PC-3 (cell line): ENCODE data around the gene RIBC1. TPM values are rescaled to one million over a fixed set of nuclear protein-coding genes. Genes with fewer than 3 reads are reported as not detected.

Source experiments
- ATAC-seq: fragments of 200-7000 bp; cut with Tn5 transposase; 2 replicates; pipeline ENCODE4 v1.9.1; 2020; ENCODE audit warnings: mild to moderate bottlenecking, moderate library complexity
- Bru-seq: library from RNA; stranded (reverse); fragments of 400-500 nt; gene quantifications from one replicate; lab custom pipeline; 2021; lab: Mats Ljungman, UMichigan
- BruChase-seq, 2 experiments: library from RNA; stranded (reverse); fragments of 400-500 nt; gene quantifications; one replicate each; lab custom pipeline; 2021; lab: Mats Ljungman, UMichigan
- BruUV-seq: library from RNA; stranded (reverse); fragments of 400-500 nt; replicated peaks from 2 replicates; lab custom pipeline; 2021; lab: Mats Ljungman, UMichigan
- CTCF ChIA-PET: fragments of 300-600 bp; sonication (Branson Sonifier 250); formaldehyde crosslinking; loops from one replicate; lab custom pipeline; 2022; ENCODE audit warnings: antibody characterized with exemption; lab: Charles Lee
- POLR2A ChIA-PET: fragments of 300-600 bp; sonication (Branson Sonifier 250); formaldehyde crosslinking; loops from one replicate; lab custom pipeline; 2022; ENCODE audit warnings: antibody characterized with exemption; ENCODE audit not compliant: unreplicated experiment; lab: Charles Lee
- DNase-seq: peaks from one replicate; pipeline ENCODE4 v3.0.0-alpha.2; 2015
- H2AFZ ChIP-seq: fragments of 300-600 bp; sonication (generic); 2 replicates; pipeline ENCODE4 v1.6.0; 2016; ENCODE audit warnings: antibody characterized with exemption, low read length
- H3F3A ChIP-seq: fragments of 300-600 bp; sonication (generic); one replicate; pipeline ENCODE4 v1.6.0; 2017; ENCODE audit warnings: antibody characterized with exemption, low read length, control low read depth, mild to moderate bottlenecking; ENCODE audit not compliant: unreplicated experiment
- H3K27ac ChIP-seq: fragments of 300-600 bp; sonication (generic); 2 replicates; pipeline ENCODE4 v1.5.1; 2016; ENCODE audit warnings: mild to moderate bottlenecking, low read length
- H3K27me3 ChIP-seq: fragments of 300-600 bp; sonication (generic); 2 replicates; pipeline ENCODE4 v1.6.1; 2016; ENCODE audit warnings: low read length, mixed read lengths
- H3K36me3 ChIP-seq: fragments of 300-600 bp; sonication (generic); 2 replicates; pipeline ENCODE4 v1.6.1; 2016; ENCODE audit warnings: low read depth, mixed run types, low read length, mixed read lengths
- H3K4me1 ChIP-seq: fragments of 300-600 bp; sonication (generic); 2 replicates; pipeline ENCODE4 v1.5.1; 2016; ENCODE audit warnings: low read length; ENCODE audit not compliant: insufficient read depth
- H3K4me2 ChIP-seq: fragments of 300-600 bp; sonication (generic); 2 replicates; pipeline ENCODE4 v1.6.0; 2016; ENCODE audit warnings: low read length
- H3K4me3 ChIP-seq: fragments of 300-600 bp; sonication (generic); 2 replicates; pipeline ENCODE4 v1.5.1; 2016; ENCODE audit warnings: mild to moderate bottlenecking, low read length, mixed read lengths
- H3K79me2 ChIP-seq: fragments of 300-600 bp; sonication (generic); 2 replicates; pipeline ENCODE4 v1.6.1; 2017; ENCODE audit warnings: low read length, mixed read lengths
- H3K9ac ChIP-seq: fragments of 300-600 bp; sonication (generic); 2 replicates; pipeline ENCODE4 v1.6.0; 2016; ENCODE audit warnings: mild to moderate bottlenecking, low read length
- H3K9me2 ChIP-seq: fragments of 300-600 bp; sonication (generic); replicated peaks from 2 replicates; pipeline ENCODE4 v1.6.1; 2016; ENCODE audit warnings: mixed run types, low read length, mixed read lengths
- H3K9me3 ChIP-seq: fragments of 300-600 bp; sonication (generic); 2 replicates; pipeline ENCODE4 v1.6.1; 2016; ENCODE audit warnings: low read length, mixed read lengths
- H4K20me1 ChIP-seq: fragments of 300-600 bp; sonication (generic); 2 replicates; pipeline ENCODE4 v1.6.1; 2016; ENCODE audit warnings: low read length, mixed read lengths
- EZH2 ChIP-seq: fragments of 300-600 bp; sonication (generic); IDR thresholded peaks from one replicate; pipeline ENCODE4 v1.6.1; 2017; ENCODE audit warnings: antibody characterized with exemption, mild to moderate bottlenecking, low read length; ENCODE audit not compliant: unreplicated experiment
- EZH2phosphoT487 ChIP-seq: fragments of 300-600 bp; sonication (generic); IDR thresholded peaks from 2 replicates; pipeline ENCODE4 v1.6.1; 2018; ENCODE audit warnings: mild to moderate bottlenecking, antibody characterized with exemption, low read length, borderline replicate concordance
- intact Hi-C: fragments of 100-400 bp; cut with micrococcal nuclease; formaldehyde crosslinking; loops from 2 replicates; pipeline ENCODE4 v1.9.0; 2023
- long read RNA-seq: library from polyadenylated mRNA; unstranded; transcript quantifications from one replicate; pipeline ENCODE4 v2.0.0, GENCODE V29; 2021; ENCODE audit not compliant: unreplicated experiment
- total RNA-seq: library from RNA; depleted of rRNA; stranded (reverse); fragments of >200 nt; gene quantifications from 2 replicates; pipeline ENCODE4 v1.2.3, GENCODE V29; 2014; rRNA removed
- TF ChIP-seq, protein P1 (sequence below): fragments of 300-600 bp; sonication (generic); conservative IDR thresholded peaks from 2 replicates; pipeline ENCODE4 v1.5.1; 2017; ENCODE audit warnings: antibody characterized with exemption, low read depth, mild to moderate bottlenecking, low read length

Gene RIBC1
- 0.29 and 1.6 TPM in 2 replicates for total RNA-seq
- percentile 39 among the genes with signal in this experiment for Bru-seq, nascent RNA
- BruChase-seq, experiment 1, labeled RNA remaining after a 6-hour chase: percentile 27 among the genes with signal in this experiment
- BruChase-seq, experiment 2, labeled RNA remaining after a 2-hour chase: percentile 28 among the genes with signal in this experiment
- long read RNA-seq, partial matches to known transcripts: 1 of 4 reads
- long read RNA-seq, other reads (novel, unspliced or antisense): 3 of 4 reads

DNA sequence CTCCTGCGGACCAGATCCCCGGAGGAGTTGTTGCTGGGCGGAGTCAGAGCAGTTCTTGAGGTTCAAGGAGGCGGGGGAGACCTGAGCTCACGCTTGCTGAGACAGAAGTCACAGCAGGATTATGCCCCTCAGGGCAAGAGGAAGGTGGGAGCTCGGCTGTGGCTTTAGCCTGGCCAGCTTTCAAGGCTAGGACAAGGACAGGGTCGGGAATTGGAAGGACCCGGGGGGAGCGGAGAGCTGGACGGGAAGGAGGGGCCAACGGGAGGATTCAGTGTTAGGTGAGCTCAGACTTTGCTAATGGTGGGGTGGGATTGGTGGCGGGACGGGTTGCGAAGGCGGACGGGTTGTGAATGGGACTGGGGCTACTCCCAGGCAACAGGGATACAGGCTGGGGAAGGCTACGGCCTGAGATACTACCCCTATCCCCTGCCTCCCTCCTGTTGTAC lies at the start of gene RIBC1:
TSS of gene RIBC1 (plus strand) at position 13 of the 446 bp plus-strand sequence. CDS start 3,404 bp downstream, outside the sequence.
- TF ChIP-seq EZH2 (no peak), EZH2phosphoT487 (no peak)
- TF ChIP-seq, protein P1, sequence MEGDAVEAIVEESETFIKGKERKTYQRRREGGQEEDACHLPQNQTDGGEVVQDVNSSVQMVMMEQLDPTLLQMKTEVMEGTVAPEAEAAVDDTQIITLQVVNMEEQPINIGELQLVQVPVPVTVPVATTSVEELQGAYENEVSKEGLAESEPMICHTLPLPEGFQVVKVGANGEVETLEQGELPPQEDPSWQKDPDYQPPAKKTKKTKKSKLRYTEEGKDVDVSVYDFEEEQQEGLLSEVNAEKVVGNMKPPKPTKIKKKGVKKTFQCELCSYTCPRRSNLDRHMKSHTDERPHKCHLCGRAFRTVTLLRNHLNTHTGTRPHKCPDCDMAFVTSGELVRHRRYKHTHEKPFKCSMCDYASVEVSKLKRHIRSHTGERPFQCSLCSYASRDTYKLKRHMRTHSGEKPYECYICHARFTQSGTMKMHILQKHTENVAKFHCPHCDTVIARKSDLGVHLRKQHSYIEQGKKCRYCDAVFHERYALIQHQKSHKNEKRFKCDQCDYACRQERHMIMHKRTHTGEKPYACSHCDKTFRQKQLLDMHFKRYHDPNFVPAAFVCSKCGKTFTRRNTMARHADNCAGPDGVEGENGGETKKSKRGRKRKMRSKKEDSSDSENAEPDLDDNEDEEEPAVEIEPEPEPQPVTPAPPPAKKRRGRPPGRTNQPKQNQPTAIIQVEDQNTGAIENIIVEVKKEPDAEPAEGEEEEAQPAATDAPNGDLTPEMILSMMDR: no peak
- Histone ChIP-seq H4K20me1 (peaks cover 30% of the 10 kb centered on the region), H3K4me1 (peaks cover 7% of the 10 kb centered on the region), H3K9me3 (no peaks in the 10 kb centered on the region), H3K27ac (peak within 1 kb of the TSS; percentile 93), H3K9ac (peak within 1 kb of the TSS; percentile 100), H3K9me2 (no peaks in the 10 kb centered on the region), H3K79me2 (peaks cover 43% of the 10 kb centered on the region), H2AFZ (peak within 1 kb of the TSS; percentile 93), H3F3A (no peaks in the 10 kb centered on the region), H3K36me3 (no peaks in the 10 kb centered on the region), H3K4me2 (peak within 1 kb of the TSS; percentile 98), H3K4me3 (peak within 1 kb of the TSS; percentile 92), H3K27me3 (no peaks in the 10 kb centered on the region)
- DNase-seq (no peak), ATAC-seq (peak; percentile 25)
- CTCF ChIA-PET: interaction anchor here (0.7 to 1.8 kb wide), 5 partner anchors 13 to 110 kb away, joined by 3 to 11 read pairs (median 3); no protein-coding TSS in a partner anchor
- POLR2A ChIA-PET: interaction anchor here (0.5 to 1.8 kb wide), 2 partner anchors 19 to 141 kb away, joined by 3 to 7 read pairs; partner anchors contain the start of gene IQSEC2
- no TSS peak for BruUV-seq
- intact Hi-C loops: loop anchor here (2.0 kb wide), 1 partner anchor 18 kb away; no protein-coding TSS in a partner anchor

DNA sequence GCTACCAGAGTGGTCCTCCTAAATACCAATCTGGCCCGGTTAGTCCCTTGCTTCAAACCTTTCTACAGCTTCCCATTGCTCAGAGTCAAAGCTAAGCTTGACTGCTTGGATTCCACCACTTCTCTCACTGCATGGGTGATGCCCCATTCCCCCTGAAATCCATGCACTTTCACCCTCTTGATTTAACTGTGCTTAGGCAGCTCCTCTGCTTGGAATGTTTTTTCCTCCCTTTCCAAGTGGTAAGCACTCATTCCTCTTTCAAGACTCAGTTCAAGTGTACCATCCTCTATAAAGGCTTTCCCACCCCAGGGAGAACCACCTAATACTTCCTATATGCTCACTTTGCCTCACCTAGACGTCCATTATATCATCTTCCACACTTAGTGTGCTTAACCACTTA lies 49.4 kb upstream of the RIBC1 start:
- Histone ChIP-seq H3K27me3 (no peaks in the 10 kb centered on the region), H3K4me3 (no peak overlapping the region), H3K4me2 (no peak overlapping the region), H3K79me2 (no peaks in the 10 kb centered on the region), H3F3A (no peaks in the 10 kb centered on the region), H3K9ac (no peak overlapping the region), H3K9me2 (no peaks in the 10 kb centered on the region), H4K20me1 (no peaks in the 10 kb centered on the region; the same call in 1 of the 2 replicates), H3K36me3 (peaks cover 3% of the 10 kb centered on the region), H3K4me1 (no peaks in the 10 kb centered on the region), H3K9me3 (no peaks in the 10 kb centered on the region), H2AFZ (no peak overlapping the region), H3K27ac (no peak overlapping the region)
- ChIA-PET CTCF (no interaction called here), POLR2A (no interaction called here)
- DNase-seq (no peak), ATAC-seq (no peak)
- intact Hi-C loops: no loop called here
- no peak for TF ChIP-seq EZH2phosphoT487
- TF ChIP-seq, protein P1: no peak
- TF ChIP-seq EZH2: no peak
- BruUV-seq: no TSS peak
